ENCODE data around the gene PHF12.

Gene PHF12

DNA sequence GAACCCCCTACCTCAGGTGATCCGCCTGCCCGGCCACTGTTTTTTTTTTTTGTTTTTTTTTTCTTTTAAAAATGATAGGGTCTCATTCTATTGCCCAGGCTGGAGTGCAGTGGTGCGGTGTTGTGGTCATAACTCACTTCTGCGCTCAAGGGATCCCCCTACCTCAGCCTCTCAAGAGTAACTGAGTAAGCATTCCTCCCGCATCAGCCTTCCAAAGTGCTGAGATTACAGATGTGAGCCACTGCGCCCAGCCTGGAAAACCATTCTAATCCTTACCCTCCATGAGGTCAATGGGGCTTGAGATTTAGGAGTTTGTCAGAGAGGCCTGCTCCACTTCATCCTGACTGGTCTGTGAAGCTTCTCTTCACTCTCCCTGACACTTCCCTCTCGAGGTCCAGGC, 84.0 kb downstream of the PHF12 start:
- H3K9ac ChIP-seq (ENCODE audit: low read length) = no peak overlapping the region

DNA sequence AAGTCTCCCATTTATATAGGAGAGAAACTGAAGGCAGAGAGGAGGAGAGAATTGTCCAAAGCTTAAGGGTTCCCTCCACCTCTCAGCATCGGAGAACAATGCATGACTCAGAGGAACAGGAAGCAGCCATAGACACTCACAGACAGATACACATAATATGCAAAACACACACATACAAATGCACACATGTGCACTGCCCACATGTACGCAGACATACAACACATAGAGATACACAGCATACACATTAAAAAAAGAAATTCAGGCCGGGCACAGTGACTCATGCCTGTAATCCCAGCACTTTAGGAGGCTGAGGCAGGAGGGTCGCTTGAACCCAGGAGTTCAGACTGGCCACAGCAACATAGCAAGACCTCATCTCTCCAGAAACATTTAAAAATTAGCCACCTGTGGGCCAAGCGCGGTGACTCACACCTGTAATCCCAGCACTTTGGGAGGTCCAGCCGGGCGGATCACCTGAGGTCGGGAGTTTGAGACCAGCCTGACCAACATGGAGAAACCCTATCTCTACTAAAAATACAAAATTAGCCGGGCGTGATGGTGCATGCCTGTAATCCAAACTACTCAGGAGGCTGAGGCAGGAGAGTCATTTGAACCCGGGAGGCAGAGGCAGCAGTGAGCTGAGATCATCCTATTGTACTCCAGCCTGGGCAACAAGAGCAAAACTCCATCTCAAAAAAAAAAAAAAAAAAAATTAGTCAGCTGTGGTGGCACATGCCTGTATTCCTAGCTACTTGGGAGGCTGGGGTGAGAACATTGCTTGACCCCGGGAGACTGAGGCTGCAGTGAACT, 85.2 kb downstream of the PHF12 start:
- H3K36me3 ChIP-seq (ENCODE audit: control insufficient read depth, low read depth, low read length) = no peaks in the 10 kb centered on the region
- H3K4me3 ChIP-seq (ENCODE audit: low read length) = no peak overlapping the region
- H3K27ac ChIP-seq (ENCODE audit: low read length) = no peak overlapping the region
- H3K27me3 ChIP-seq (ENCODE audit: control insufficient read depth, insufficient read depth, low read length) = no peaks in the 10 kb centered on the region
- H3K4me1 ChIP-seq (ENCODE audit: control insufficient read depth, low read depth, low read length) = no peaks in the 10 kb centered on the region
- no peaks in the 10 kb centered on the region for H3K9me3 ChIP-seq (ENCODE audit: control insufficient read depth, low read depth, low read length)
- H3K9ac ChIP-seq (ENCODE audit: low read length) = no peak overlapping the region

More for the DNA sequence above, 84.0 kb downstream of the PHF12 start:
- no peaks in the 10 kb centered on the region for H3K4me1 ChIP-seq (ENCODE audit: control insufficient read depth, low read depth, low read length)
- no peak overlapping the region for H3K27ac ChIP-seq (ENCODE audit: low read length)
- H3K27me3 ChIP-seq (ENCODE audit: control insufficient read depth, insufficient read depth, low read length) = no peaks in the 10 kb centered on the region
- H3K4me3 ChIP-seq (ENCODE audit: low read length) = no peak overlapping the region
- no peaks in the 10 kb centered on the region for H3K36me3 ChIP-seq (ENCODE audit: control insufficient read depth, low read depth, low read length)
- H3K9me3 ChIP-seq (ENCODE audit: control insufficient read depth, low read depth, low read length) = no peaks in the 10 kb centered on the region

DNA sequence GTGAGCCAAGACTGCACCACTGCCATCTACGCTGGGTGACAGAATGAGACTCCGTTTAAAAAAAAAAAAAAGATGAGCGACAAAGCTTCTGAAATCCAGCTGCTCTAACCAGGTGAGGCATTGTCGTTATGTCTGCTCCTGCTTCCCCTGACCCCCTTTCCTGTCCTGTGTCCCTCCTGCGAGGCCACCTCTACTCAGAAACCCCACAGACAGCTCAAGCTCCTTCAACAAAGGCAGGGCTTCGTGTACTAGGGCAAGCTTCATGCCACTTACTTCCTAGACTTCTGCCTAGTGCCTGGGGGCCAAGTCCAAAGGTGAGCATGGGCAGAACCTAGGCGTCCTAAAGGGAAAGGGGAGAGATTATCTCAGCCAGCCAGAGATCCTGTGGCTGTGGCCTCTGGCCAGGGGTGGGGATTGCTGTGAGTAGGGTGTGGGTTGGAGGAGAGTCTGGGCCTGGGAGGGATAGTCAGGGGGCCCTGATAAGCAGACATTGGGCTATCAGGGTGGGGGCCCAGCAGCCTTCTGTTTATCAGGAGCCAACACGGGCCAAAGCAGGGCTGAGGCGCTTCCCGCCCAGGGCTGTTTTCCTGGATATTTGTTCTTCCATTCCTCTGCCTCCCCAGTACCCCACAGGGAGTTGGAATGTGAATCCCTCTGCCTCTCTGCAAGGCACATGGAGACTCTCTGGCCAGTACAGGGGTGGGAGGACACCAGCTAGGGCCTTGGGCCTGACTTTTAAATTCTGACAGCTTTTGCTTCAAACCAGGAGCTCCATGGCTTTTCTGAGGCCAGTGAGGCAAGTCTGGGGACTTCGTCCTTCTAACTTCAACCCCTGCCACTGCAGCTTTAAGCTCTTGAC, 86.1 kb downstream of the PHF12 start:
- Histone ChIP-seq H3K4me1 (ENCODE audit: control insufficient read depth, low read depth, low read length) (no peaks in the 10 kb centered on the region), H3K9me3 (ENCODE audit: control insufficient read depth, low read depth, low read length) (no peaks in the 10 kb centered on the region), H3K27me3 (ENCODE audit: control insufficient read depth, insufficient read depth, low read length) (no peaks in the 10 kb centered on the region), H3K27ac (ENCODE audit: low read length) (no peak overlapping the region), H3K9ac (ENCODE audit: low read length) (no peak overlapping the region), H3K36me3 (ENCODE audit: control insufficient read depth, low read depth, low read length) (peaks cover 6% of the 10 kb centered on the region), H3K4me3 (ENCODE audit: low read length) (no peak overlapping the region)

DNA sequence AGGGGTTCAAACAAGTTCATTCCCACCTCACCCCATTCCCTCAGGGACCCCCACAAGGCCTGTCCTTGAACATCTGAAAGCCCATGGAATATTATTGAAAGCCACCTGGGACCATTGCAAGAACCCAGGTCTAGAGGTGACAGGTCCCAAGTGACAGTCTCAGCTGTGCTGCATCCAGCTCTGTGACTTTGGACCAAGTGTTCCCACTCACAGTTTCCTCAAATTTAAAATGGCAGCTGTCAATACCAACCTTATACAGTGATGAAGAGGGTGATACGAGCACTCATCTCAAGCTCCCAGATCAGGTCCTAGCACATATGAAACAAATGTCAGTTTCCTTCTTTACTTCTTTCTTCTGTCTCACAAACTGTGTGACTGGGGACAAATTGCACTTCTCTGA, 87.4 kb downstream of the PHF12 start:
- Histone ChIP-seq H3K9me3 (ENCODE audit: control insufficient read depth, low read depth, low read length) (no peaks in the 10 kb centered on the region), H3K36me3 (ENCODE audit: control insufficient read depth, low read depth, low read length) (peaks cover 9% of the 10 kb centered on the region), H3K27ac (ENCODE audit: low read length) (no peak overlapping the region), H3K9ac (ENCODE audit: low read length) (no peak overlapping the region), H3K27me3 (ENCODE audit: control insufficient read depth, insufficient read depth, low read length) (no peaks in the 10 kb centered on the region), H3K4me1 (ENCODE audit: control insufficient read depth, low read depth, low read length) (no peaks in the 10 kb centered on the region), H3K4me3 (ENCODE audit: low read length) (no peak overlapping the region)

DNA sequence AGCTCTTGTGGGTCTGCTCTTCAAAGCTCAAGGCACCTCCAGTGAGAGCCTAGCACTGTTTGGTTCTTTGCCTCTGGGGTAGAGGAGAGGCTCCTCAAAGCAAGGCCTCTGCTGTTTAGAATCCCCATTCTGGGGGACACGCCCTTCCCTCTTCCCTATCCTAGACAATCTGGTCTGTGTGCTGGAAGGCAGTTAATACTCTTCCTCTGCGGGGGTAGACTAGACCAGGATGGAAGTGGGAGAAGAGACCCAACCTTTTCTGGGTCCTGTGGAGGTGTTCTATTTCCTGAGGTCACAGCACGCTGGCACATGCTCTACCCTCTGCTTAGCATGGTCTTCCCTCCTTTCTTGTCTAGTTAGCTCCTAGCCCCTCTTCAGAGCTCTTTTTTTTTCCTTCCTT, 88.8 kb downstream of the PHF12 start:
- Histone ChIP-seq H3K9me3 (ENCODE audit: control insufficient read depth, low read depth, low read length) (no peaks in the 10 kb centered on the region), H3K4me1 (ENCODE audit: control insufficient read depth, low read depth, low read length) (no peaks in the 10 kb centered on the region), H3K4me3 (ENCODE audit: low read length) (no peak overlapping the region), H3K36me3 (ENCODE audit: control insufficient read depth, low read depth, low read length) (peaks cover 23% of the 10 kb centered on the region), H3K9ac (ENCODE audit: low read length) (no peak overlapping the region), H3K27me3 (ENCODE audit: control insufficient read depth, insufficient read depth, low read length) (no peaks in the 10 kb centered on the region), H3K27ac (ENCODE audit: low read length) (no peak overlapping the region)

DNA sequence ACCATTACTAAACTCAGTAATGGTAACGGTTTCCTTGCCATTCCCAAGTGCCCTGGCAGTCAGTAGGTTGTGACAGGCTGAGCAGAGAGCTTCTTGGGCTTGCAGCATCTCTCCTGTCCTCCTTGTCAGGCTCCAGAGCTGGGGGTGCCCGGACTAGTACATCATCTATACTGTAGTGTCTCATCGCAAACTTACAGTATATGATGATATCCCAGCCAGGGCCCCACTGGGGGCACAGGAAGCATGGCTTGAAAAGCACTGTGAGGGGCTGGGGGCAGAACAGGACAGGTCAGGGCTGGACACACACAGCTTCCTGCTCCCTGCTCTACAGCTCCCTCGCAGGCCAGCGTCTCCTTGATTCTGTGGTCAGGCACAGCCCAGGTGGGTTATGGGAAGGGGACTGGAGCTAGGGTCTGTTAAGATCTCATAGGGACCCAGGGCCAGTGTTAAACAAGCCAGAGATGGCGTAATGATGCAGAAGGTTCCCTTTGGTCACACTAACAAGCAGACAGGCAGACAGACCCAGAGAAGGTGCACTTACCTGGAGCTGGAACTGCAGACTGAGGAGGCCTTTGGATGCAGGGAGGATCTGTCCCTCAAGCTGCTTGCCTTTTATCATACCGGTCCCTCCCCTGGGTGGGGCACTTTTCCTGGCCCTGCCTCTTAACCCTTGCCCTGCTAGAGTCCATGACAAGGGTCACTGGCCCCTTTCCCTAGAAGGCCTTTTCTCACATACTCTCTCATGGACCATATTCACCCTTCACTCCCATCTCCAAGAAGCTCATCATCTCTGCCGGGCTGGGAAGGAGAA, 89.7 kb downstream of the PHF12 start:
- H3K9ac ChIP-seq (ENCODE audit: low read length) = no peak overlapping the region
- H3K4me1 ChIP-seq (ENCODE audit: control insufficient read depth, low read depth, low read length) = no peaks in the 10 kb centered on the region
- no peak overlapping the region for H3K27ac ChIP-seq (ENCODE audit: low read length)
- no peaks in the 10 kb centered on the region for H3K9me3 ChIP-seq (ENCODE audit: control insufficient read depth, low read depth, low read length)
- H3K36me3 ChIP-seq (ENCODE audit: control insufficient read depth, low read depth, low read length) = peaks cover 23% of the 10 kb centered on the region
- H3K4me3 ChIP-seq (ENCODE audit: low read length) = no peak overlapping the region
- H3K27me3 ChIP-seq (ENCODE audit: control insufficient read depth, insufficient read depth, low read length) = no peaks in the 10 kb centered on the region

DNA sequence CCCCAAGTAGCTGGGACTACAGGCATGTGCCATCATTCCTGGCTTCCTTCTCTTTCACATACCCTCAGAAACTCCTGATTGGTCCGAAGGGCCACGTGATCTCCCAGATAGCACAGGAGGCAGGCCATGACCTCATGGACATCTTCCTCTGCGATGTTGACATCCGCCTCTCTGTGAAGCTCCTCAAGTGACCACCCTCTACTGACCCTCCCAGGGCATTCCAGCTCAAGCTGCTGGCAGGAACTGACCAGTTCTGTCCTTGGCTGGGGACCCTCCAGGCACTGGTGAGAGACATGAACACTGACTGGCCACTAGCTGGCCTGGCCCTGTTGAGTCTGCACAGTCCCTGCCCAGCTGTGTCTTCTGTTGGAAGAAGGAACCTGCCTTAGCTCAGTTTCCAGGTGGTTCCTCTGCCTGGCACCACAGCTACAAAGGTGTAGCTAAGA, 90.9 kb downstream of the PHF12 start:
- Histone ChIP-seq H3K27me3 (ENCODE audit: control insufficient read depth, insufficient read depth, low read length) (no peaks in the 10 kb centered on the region), H3K36me3 (ENCODE audit: control insufficient read depth, low read depth, low read length) (peaks cover 27% of the 10 kb centered on the region), H3K9ac (ENCODE audit: low read length) (no peak overlapping the region), H3K4me3 (ENCODE audit: low read length) (no peak overlapping the region), H3K4me1 (ENCODE audit: control insufficient read depth, low read depth, low read length) (peaks cover 3% of the 10 kb centered on the region), H3K9me3 (ENCODE audit: control insufficient read depth, low read depth, low read length) (no peaks in the 10 kb centered on the region), H3K27ac (ENCODE audit: low read length) (no peak overlapping the region)

DNA sequence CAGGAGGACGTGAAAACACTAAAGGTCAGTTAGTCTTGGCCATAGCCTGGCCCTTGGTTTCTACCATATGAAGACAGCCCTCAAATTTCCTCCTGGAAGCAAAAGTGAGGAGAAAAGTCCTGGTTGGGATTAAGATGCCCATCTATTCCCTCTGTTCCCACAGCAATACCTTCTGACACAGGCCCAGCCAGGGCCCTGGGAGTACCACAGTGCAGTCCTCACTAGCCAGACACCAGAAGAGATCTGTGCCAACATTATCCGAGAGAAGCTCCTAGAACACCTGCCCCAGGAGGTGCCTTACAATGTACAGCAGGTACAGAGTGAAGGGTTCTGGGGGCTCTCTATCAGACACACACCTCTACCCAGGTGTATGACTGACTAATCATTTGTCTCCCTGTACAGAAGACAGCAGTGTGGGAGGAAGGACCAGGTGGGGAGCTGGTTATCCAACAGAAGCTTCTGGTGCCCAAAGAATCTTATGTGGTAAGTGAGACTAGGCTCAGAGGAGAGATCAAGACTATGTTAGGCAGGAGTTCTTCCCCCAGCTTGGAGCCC, 92.4 kb downstream of the PHF12 start:
- Histone ChIP-seq H3K9me3 (ENCODE audit: control insufficient read depth, low read depth, low read length) (no peaks in the 10 kb centered on the region), H3K36me3 (ENCODE audit: control insufficient read depth, low read depth, low read length) (peaks cover 27% of the 10 kb centered on the region), H3K4me1 (ENCODE audit: control insufficient read depth, low read depth, low read length) (peaks cover 3% of the 10 kb centered on the region), H3K4me3 (ENCODE audit: low read length) (no peak overlapping the region), H3K27ac (ENCODE audit: low read length) (no peak overlapping the region), H3K27me3 (ENCODE audit: control insufficient read depth, insufficient read depth, low read length) (no peaks in the 10 kb centered on the region), H3K9ac (ENCODE audit: low read length) (no peak overlapping the region)

DNA sequence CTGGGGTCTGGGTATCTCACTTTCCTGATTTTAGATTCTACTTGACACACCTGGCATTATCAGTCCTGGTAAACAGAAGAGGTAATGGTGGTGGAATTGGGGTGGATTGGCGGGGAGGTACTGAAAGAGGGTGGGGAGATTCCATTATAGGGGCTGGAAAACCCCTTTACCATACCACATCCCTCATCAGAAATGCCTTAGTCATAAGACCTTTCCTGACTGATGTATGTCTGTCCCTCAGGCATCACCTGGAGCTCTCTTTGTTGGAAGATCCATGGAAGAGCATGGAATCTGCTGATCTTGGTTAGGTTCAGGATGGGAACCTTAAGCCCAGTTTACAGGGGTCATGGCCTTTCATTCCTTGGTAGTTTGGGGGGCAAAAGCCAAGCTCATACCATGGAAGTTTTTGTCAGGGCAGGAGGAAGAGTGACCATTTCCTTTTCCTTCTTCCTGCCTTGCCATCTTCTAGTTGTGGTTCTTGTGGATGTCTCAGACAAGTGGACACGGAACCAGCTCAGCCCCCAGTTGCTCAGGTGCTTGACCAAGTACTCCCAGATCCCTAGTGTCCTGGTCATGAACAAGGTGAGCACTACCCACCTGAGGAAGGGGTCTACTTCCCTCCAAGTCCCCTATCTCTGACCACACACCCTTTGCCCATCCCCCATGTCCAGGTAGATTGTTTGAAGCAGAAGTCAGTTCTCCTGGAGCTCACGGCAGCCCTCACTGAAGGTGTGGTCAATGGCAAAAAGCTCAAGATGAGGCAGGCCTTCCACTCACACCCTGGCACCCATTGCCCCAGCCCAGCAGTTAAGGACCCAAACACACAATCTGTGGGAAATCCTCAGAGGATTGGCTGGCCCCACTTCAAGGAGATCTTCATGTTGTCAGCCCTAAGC, 93.2 kb downstream of the PHF12 start:
- no peak overlapping the region for H3K27ac ChIP-seq (ENCODE audit: low read length)
- H3K36me3 ChIP-seq (ENCODE audit: control insufficient read depth, low read depth, low read length) = peaks cover 27% of the 10 kb centered on the region
- peaks cover 3% of the 10 kb centered on the region for H3K4me1 ChIP-seq (ENCODE audit: control insufficient read depth, low read depth, low read length)
- no peaks in the 10 kb centered on the region for H3K27me3 ChIP-seq (ENCODE audit: control insufficient read depth, insufficient read depth, low read length)
- no peak overlapping the region for H3K4me3 ChIP-seq (ENCODE audit: low read length)
- H3K9ac ChIP-seq (ENCODE audit: low read length) = no peak overlapping the region
- H3K9me3 ChIP-seq (ENCODE audit: control insufficient read depth, low read depth, low read length) = no peaks in the 10 kb centered on the region

DNA sequence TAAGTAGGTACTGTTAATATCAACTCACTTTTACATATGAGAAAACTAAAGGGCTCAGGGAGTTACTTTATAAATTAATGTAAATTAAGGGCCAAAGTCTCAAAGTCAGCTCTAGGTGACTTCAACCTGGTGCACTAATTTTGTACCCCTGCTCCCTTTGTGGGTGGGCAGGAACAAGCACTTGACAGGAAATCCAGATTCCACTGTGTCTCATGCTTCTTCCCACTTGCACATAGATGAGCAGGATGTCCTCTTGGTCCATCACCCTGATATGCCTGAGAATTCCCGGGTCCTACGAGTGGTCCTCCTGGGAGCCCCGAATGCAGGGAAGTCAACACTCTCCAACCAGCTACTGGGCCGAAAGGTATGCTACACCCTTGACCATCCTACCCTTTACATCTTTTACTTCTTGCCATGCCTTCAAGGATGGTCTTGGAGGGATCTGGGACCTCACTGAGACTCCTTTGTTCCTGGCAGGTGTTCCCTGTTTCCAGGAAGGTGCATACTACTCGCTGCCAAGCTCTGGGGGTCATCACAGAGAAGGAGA, 95.2 kb downstream of the PHF12 start:
- Histone ChIP-seq H3K9ac (ENCODE audit: low read length) (no peak overlapping the region), H3K9me3 (ENCODE audit: control insufficient read depth, low read depth, low read length) (no peaks in the 10 kb centered on the region), H3K4me1 (ENCODE audit: control insufficient read depth, low read depth, low read length) (peaks cover 3% of the 10 kb centered on the region), H3K4me3 (ENCODE audit: low read length) (no peak overlapping the region), H3K36me3 (ENCODE audit: control insufficient read depth, low read depth, low read length) (peaks cover 27% of the 10 kb centered on the region), H3K27ac (ENCODE audit: low read length) (no peak overlapping the region), H3K27me3 (ENCODE audit: control insufficient read depth, insufficient read depth, low read length) (no peaks in the 10 kb centered on the region)

Measured in iPS-18a (cell line).